Loucy (cell line): Measurements from ENCODE around the gene SOWAHD.

Experiments used
- H2AFZ ChIP-seq: fragments of 200-600 bp; sonication (generic); 2 replicates; pipeline ENCODE4 v1.6.0; 2016; ENCODE audit warnings: antibody characterized with exemption, mild to moderate bottlenecking, low read length, moderate library complexity
- H3F3A ChIP-seq: fragments of 200-600 bp; 2 replicates; pipeline ENCODE4 v1.6.0; 2016; ENCODE audit warnings: antibody characterized with exemption, low read depth, mild to moderate bottlenecking
- H3K27me3 ChIP-seq: fragments of 200-600 bp; sonication (generic); 2 replicates; pipeline ENCODE4 v1.6.1; 2014; ENCODE audit warnings: low read length, mild to moderate bottlenecking; ENCODE audit not compliant: insufficient read depth, poor library complexity, severe bottlenecking
- H3K36me3 ChIP-seq: fragments of 200-600 bp; sonication (generic); 2 replicates; pipeline ENCODE4 v1.6.1; 2016; ENCODE audit warnings: low read length; ENCODE audit not compliant: insufficient read depth
- H3K4me1 ChIP-seq: fragments of 200-600 bp; sonication (generic); 2 replicates; pipeline ENCODE4 v1.5.1; 2014; ENCODE audit warnings: low read length, mild to moderate bottlenecking; ENCODE audit not compliant: insufficient read depth, poor library complexity, severe bottlenecking
- H3K4me2 ChIP-seq: fragments of 200-600 bp; sonication (generic); 2 replicates; pipeline ENCODE4 v1.6.0; 2014; ENCODE audit warnings: antibody characterized with exemption, low read length, low read depth, mild to moderate bottlenecking; ENCODE audit not compliant: poor library complexity, severe bottlenecking
- H3K4me3 ChIP-seq: fragments of 200-600 bp; sonication (generic); 2 replicates; pipeline ENCODE4 v1.5.1; 2014; ENCODE audit warnings: low read length, mild to moderate bottlenecking, mixed read lengths; ENCODE audit not compliant: poor library complexity, severe bottlenecking
- H3K79me2 ChIP-seq: fragments of 200-600 bp; sonication (generic); 2 replicates; pipeline ENCODE4 v1.6.1; 2014; ENCODE audit warnings: low read length; ENCODE audit not compliant: insufficient read depth
- H3K9ac ChIP-seq: fragments of 200-600 bp; sonication (generic); 2 replicates; pipeline ENCODE4 v1.6.0; 2014; ENCODE audit warnings: mild to moderate bottlenecking, low read depth, low read length, moderate library complexity; ENCODE audit not compliant: poor library complexity, severe bottlenecking
- H3K9me2 ChIP-seq: fragments of 200-600 bp; sonication (generic); replicated peaks from 2 replicates; pipeline ENCODE4 v1.6.1; 2016; ENCODE audit warnings: low read depth, low read length, mixed read lengths
- H3K9me3 ChIP-seq: fragments of 200-600 bp; sonication (generic); 2 replicates; pipeline ENCODE4 v1.6.1; 2014; ENCODE audit warnings: mild to moderate bottlenecking, antibody characterized with exemption, low read length, low read depth; ENCODE audit not compliant: insufficient read depth
- H4K20me1 ChIP-seq: fragments of 200-600 bp; sonication (generic); 2 replicates; pipeline ENCODE4 v1.6.0; 2014; ENCODE audit warnings: antibody characterized with exemption, low read length, mild to moderate bottlenecking; ENCODE audit not compliant: insufficient read depth, poor library complexity, severe bottlenecking
- EZH2phosphoT487 ChIP-seq: fragments of 200-600 bp; IDR thresholded peaks from 2 replicates; pipeline ENCODE4 v1.6.1; 2018; ENCODE audit warnings: antibody characterized with exemption, mild to moderate bottlenecking, moderate library complexity, borderline replicate concordance
- TF ChIP-seq, protein P1 (sequence below): fragments of 200-600 bp; sonication (generic); conservative IDR thresholded peaks from 2 replicates; pipeline ENCODE4 v1.5.1; 2014; ENCODE audit warnings: mild to moderate bottlenecking, antibody characterized with exemption, low read length

Gene SOWAHD

DNA sequence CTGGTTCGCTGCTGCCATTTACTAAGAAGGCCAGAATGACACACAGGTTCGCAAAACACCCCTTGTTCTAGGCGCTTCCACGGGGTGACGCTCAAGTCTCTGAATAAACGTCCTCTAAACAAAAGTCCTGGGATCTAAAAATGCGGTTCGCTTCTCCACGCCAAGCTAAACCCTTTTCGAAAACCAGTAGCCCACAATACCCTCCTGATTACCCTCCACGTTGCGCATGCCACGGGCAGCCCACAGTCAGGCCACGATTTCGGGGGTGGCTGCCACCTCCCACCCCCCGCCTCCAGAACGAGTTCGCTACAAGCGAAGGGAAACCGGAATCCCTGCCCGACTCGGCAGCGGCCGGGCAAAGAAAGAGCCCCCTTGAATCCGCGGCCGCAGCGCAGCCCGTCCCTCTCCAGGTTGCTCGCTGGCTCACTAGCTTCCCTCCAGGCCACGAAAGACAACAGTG is 32.6 kb downstream of the SOWAHD start:
- H3K9me3 ChIP-seq, result no peaks in the 10 kb centered on the region
- no peak for TF ChIP-seq EZH2phosphoT487
- TF ChIP-seq, protein P1, sequence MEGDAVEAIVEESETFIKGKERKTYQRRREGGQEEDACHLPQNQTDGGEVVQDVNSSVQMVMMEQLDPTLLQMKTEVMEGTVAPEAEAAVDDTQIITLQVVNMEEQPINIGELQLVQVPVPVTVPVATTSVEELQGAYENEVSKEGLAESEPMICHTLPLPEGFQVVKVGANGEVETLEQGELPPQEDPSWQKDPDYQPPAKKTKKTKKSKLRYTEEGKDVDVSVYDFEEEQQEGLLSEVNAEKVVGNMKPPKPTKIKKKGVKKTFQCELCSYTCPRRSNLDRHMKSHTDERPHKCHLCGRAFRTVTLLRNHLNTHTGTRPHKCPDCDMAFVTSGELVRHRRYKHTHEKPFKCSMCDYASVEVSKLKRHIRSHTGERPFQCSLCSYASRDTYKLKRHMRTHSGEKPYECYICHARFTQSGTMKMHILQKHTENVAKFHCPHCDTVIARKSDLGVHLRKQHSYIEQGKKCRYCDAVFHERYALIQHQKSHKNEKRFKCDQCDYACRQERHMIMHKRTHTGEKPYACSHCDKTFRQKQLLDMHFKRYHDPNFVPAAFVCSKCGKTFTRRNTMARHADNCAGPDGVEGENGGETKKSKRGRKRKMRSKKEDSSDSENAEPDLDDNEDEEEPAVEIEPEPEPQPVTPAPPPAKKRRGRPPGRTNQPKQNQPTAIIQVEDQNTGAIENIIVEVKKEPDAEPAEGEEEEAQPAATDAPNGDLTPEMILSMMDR, result peak; percentile 36
- H3K79me2 ChIP-seq, result peaks cover 66% of the 10 kb centered on the region

GRCh38 chrX:119791437-119792231 is 33.2 kb downstream of the SOWAHD start, which contains the start of gene RPL39:
RPL39 (minus strand) TSS chrX:119791630; CDS start chrX:119791576, 54 bp downstream.
- Histone ChIP-seq H3K4me1 (peaks cover 2% of the 10 kb centered on the region), H2AFZ (peak within 1 kb of the TSS; percentile 96), H3K4me3 (peak within 1 kb of the TSS; percentile 98), H3K27me3 (peaks cover 6% of the 10 kb centered on the region), H3K79me2 (peaks cover 59% of the 10 kb centered on the region), H4K20me1 (peaks cover 45% of the 10 kb centered on the region), H3K9me2 (no peaks in the 10 kb centered on the region), H3F3A (no peaks in the 10 kb centered on the region), H3K4me2 (peak within 1 kb of the TSS; percentile 89), H3K9ac (peak within 1 kb of the TSS; percentile 97), H3K9me3 (no peaks in the 10 kb centered on the region), H3K36me3 (peaks cover 28% of the 10 kb centered on the region)
- no peak for TF ChIP-seq EZH2phosphoT487
- TF ChIP-seq, protein P1, result no peak

More for the DNA sequence above, 32.6 kb downstream of the SOWAHD start:
- Histone ChIP-seq H3K4me1 (peaks cover 4% of the 10 kb centered on the region), H2AFZ (peak overlapping the region; percentile 96; the same call in 1 of the 2 replicates), H4K20me1 (peaks cover 48% of the 10 kb centered on the region), H3K27me3 (peaks cover 6% of the 10 kb centered on the region), H3K9me2 (no peaks in the 10 kb centered on the region), H3K4me2 (peak overlapping the region; percentile 89), H3K4me3 (peak overlapping the region; percentile 98), H3K36me3 (peaks cover 30% of the 10 kb centered on the region), H3F3A (no peaks in the 10 kb centered on the region), H3K9ac (peak overlapping the region; percentile 97)

DNA sequence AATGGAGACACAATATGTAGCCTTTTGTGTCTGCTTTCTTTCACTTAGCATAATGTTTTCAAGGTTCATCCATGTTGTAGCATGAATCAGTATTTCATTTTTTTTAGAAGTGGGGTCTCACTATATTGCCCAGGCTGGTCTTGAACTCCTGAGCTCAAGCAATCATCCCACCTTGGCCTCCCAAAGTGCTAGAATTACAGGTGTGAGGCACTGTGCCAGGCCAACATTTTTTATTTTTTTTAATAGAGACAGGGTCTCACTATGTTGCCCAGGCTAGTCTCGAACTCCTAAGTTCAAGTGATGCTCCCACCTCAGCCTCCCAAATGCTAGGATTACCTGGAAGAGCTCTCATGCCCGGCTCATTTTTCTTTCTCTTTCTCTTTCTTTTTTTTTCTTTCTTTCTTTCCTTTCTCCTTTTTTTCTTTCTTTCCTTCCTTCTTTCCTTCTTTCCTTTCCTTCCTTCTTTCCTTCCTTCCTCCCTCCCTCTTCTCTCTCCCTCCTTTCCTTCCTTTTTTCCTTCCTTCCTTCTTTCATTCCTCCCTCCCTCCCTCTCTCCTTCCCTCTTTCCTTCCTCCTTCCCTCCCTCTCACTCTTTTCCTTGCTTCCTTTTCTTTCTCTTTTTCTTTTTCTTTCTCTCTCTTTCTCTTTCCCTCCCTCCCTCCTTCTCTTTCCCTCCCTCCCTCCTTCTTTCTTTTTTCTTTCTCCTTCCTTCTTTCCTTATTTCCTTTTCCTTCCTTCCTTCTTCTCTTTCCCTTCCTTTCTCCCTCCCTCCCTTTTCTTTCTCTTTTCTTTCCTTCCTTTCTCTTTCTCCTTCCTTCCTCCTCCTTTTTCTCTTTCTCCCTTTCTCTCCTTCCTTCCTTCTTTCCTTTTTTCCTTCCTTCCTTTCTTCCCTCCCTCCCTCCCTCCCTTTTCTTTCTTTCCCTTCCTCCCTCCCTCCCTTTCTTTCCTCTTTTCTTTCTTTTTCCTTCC is 43.1 kb downstream of the SOWAHD start:
- H3K9ac ChIP-seq, result no peak overlapping the region
- H3K9me3 ChIP-seq, result no peaks in the 10 kb centered on the region
- H3K4me2 ChIP-seq, result no peak overlapping the region
- no peaks in the 10 kb centered on the region for H3K79me2 ChIP-seq
- no peaks in the 10 kb centered on the region for H3K9me2 ChIP-seq
- H4K20me1 ChIP-seq, result no peaks in the 10 kb centered on the region
- TF ChIP-seq, protein P1, result no peak
- TF ChIP-seq EZH2phosphoT487, result no peak
- no peaks in the 10 kb centered on the region for H3F3A ChIP-seq
- no peak overlapping the region for H3K4me3 ChIP-seq
- no peaks in the 10 kb centered on the region for H3K36me3 ChIP-seq
- no peaks in the 10 kb centered on the region for H3K4me1 ChIP-seq
- no peaks in the 10 kb centered on the region for H3K27me3 ChIP-seq
- no peak overlapping the region for H2AFZ ChIP-seq
